Measurements from ENCODE around the gene C1QTNF3.

DNA sequence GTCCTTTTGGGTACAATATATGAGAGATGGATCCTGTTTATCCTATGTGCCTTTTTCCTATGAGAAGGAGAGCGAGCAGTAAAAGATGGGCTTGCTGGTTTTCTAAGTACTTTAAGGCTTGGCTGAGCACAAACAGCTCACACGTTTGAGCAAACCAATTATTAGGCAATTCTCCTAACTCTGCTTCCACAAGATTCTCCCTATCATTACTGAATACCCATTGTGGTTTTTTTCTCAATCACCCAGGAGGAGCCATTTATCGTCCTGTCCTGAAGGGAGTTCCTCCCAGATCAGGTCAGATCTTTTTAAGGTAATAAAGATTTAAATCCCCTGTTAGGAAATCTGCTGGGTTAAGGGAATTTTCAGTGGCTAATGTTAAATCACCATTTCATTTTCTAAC lies 19.4 kb upstream of the C1QTNF3 start:
- TF ChIP-seq, protein P1, sequence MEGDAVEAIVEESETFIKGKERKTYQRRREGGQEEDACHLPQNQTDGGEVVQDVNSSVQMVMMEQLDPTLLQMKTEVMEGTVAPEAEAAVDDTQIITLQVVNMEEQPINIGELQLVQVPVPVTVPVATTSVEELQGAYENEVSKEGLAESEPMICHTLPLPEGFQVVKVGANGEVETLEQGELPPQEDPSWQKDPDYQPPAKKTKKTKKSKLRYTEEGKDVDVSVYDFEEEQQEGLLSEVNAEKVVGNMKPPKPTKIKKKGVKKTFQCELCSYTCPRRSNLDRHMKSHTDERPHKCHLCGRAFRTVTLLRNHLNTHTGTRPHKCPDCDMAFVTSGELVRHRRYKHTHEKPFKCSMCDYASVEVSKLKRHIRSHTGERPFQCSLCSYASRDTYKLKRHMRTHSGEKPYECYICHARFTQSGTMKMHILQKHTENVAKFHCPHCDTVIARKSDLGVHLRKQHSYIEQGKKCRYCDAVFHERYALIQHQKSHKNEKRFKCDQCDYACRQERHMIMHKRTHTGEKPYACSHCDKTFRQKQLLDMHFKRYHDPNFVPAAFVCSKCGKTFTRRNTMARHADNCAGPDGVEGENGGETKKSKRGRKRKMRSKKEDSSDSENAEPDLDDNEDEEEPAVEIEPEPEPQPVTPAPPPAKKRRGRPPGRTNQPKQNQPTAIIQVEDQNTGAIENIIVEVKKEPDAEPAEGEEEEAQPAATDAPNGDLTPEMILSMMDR (conservative IDR thresholded peaks at IDR 0.05; ENCODE audit: low read depth, low read length), result no peak
- TF ChIP-seq EZH2 (IDR thresholded peaks at IDR 0.05; ENCODE audit: borderline replicate concordance, low read depth, low read length, poor library complexity, severe bottlenecking), result no peak

Measured in A673 (cell line).